HG03432 (cell line): Measurements from ENCODE around the gene CCDC102A.

Experiments used
- ATAC-seq: cut with Tn5 transposase; IDR thresholded peaks from one replicate; pipeline ENCODE4 v1.9.1; 2021; ENCODE audit warnings: mild to moderate bottlenecking, moderate library complexity; ENCODE audit not compliant: unreplicated experiment

The CCDC102A gene

GRCh38 chr16:57479976-57480753 is 56.2 kb downstream of the CCDC102A start:
- ATAC-seq, result no peak

GRCh38 chr16:57479205-57479975 is 57.0 kb downstream of the CCDC102A start:
- ATAC-seq, result no peak

DNA sequence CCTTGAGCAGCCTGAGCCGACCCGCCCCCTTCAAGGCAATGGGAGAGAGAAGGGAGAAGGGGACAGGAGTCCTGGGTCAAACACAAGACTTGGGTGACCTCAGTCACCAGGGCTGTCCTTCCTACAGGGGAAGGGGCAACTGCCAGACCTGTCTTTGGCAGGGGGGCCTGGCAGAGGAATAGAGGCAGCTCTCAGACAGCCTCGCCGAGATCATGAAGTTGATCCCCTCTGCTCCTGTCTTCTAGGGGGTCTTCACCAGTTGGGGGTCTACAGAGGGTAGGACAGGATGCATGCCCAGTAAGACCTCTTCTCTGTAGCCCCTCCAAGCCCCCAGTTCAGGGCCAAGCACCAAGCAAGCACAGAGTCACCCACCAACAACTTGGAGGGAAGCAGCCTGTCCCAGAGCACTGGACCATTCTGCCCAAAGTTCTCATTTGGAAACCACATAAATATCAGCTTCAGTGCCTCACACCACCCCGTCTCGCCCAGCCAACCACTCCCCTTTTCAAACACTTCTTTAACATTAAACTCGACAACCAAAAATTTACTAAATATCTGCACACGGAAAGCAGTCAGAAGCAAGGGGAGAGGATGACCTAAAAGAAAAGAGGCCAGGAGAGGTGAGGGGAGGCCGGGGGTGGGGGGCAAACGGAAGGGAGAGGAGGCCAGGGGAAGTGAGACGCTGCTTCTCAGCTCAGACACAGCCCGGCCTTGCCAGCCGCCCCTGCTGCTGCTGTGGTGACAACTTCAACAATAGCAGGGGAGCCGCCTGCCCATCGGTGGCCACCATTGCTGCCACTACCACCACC is 57.8 kb downstream of the CCDC102A start:
- no peak for ATAC-seq

DNA sequence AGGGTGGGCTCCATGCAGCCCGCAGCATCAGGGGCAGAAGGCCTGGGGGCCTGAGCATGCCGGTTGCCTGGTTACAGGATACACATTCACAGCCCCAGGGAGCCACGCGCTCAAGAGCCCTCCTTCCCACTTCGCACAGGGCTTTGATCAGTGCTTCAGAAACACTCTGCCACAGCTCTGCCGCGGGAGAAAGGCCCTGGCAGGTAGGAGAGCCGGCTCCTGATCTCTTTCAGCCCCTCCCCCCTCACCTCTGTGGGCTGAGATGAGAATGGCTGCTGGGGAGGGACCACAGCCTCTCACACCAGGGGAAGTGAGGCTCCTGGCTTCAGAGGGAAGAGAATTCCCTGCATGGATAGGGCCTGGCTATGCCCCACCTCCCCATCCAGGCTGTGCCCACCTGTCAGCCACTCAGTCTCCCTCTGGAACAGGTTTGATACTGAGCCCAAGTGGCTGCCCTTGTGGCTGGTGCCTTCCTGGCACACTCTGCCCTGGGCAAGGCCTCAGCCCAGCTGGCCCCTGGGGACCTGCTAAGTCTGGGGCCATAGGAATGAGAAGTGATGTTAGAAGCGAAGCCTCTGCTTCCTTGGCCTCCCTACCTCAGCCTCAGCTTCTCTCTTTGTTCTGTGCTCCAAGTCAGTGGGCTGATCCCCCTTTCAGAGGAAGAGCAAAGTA is 58.7 kb downstream of the CCDC102A start:
- no peak for ATAC-seq

DNA sequence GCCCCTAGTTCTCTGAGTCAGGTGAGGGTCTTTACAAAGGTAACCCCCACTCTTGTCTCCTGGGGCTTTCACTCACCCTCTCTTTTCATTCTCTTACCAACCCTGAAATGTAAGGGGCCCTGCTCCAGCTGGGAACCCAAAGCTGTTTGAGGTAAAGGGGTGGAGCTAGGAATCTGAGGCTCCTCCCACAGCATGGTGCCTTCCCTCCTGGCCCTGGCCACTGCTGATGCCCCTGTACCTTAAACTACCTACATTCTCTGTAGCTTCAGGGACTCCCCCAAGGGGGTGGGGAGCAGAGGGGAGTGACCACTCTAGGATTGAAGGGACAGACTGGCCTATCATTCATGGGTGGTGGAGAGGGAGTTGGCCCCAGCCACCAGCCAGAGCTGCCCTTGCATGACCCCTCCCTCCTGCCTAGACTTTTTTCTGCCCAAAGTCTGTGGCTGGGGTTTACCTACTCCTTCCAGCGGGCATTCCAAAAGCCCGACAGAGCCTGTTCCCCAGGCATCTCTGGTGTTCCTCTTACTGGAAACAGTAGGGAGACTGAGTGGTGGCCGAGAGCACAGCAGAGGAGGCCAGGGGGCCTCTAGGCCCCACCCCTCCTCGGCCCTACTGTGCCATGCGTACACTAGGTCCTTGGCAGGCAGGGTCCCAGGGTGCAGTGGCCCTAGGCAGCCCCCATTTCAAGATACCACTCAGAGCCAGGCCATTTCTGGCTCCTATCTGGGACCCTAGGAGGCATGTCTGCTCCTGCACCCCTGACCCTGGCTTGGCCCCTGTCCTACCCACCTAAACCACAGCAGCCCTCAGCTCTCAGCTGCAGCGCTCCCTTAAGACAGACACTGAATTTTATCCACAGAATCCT is 59.6 kb downstream of the CCDC102A start:
- ATAC-seq, result no peak

- ATAC-seq, result peak; percentile 98
Observed at GRCh38 chr16:57475711-57476339, 60.5 kb downstream of the CCDC102A start.

GRCh38 chr16:57474671-57475661 is 61.4 kb downstream of the CCDC102A start:
- no peak for ATAC-seq

DNA sequence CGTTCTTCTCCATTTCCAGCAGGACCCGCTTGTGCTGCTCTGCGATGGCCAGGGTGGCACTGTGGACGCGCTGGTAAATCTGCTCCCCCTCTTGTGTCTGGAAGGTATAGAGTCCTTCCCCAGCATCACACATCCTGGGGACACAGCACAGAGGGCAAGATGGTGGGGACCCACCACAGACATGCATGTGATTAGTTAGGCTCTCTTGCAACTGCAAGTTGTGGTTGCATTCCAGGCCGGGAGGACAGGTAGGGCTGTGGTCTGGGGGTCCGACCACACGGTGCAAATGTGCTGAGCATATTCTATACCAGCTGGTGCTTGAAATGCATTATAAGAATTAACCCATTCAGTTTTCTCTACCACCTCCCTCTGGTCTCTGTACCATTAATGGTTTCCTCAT is 62.5 kb downstream of the CCDC102A start:
- no peak for ATAC-seq

DNA sequence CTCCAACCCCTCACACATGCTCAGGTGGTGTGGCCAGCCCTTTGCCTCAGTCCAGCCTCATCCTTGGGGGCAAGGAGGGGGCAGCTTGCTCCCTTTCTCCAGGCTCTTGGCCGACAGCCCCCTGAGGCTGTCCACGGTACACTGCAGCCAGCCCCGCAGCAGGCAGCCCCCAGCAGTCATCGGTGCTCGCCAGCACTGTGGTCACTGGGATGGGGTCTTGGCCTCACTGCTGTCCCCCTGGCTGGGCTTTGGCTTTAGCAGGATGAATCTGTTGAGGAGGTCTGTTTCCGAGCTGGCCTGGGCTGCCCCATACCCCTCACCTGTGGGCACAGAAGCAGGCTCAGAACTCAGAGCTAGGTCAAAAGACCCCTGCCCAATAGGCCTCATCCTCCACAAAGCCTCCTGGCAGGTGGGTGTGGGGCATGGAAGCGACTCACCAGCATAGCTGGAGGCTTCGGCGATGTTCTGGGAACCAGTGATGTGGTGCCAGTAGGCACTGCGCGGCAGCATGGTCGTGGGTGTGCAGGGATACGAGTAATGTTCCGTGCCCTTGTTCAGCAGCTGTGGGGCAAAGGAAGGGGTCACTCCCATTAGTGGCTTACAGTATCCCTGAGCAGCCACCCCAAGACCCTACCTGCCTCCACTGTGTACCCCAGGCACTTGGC is 63.1 kb downstream of the CCDC102A start:
- ATAC-seq, result no peak

DNA sequence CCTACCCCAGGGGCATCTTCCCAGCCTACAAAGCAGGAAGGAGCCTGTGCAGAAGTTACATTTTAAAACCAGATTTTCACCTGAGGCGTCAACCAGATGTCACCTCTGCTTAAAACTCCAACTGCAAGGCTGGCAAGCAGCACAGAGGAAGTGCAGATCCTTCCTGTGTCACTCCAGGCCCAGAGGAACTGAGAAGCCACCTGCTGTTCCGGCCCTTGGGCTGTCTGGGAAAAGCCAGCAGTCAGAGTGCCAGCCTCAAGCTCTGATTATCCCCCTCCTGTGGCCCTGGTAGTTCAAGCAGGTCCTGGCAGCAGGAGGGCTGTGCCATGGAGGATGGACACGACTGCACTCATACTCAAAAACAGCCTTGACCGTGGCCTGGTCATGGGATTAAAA is 63.7 kb downstream of the CCDC102A start:
- no peak for ATAC-seq

GRCh38 chr16:57471852-57472664 is 64.3 kb downstream of the CCDC102A start:
- no peak for ATAC-seq

DNA sequence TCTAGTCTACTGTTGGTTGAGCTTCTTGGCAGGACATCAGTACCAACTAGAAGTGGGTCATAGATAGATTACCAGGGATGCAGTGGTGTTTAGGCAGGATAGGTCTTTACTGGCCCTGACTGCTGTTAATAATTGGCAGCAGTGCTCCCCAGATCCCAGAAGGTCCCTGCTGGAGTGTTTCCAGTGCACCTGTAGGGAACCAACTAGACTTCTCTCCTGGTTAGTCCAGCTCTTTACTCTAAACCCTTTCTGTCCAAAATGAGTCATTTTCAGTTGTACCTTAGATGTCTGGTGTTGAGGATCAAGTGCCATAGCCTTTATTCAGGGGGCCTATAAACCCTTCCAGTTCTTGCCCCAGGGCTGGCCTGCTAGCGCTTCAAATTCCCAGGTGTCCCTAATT is 65.2 kb downstream of the CCDC102A start:
- ATAC-seq, result no peak

DNA sequence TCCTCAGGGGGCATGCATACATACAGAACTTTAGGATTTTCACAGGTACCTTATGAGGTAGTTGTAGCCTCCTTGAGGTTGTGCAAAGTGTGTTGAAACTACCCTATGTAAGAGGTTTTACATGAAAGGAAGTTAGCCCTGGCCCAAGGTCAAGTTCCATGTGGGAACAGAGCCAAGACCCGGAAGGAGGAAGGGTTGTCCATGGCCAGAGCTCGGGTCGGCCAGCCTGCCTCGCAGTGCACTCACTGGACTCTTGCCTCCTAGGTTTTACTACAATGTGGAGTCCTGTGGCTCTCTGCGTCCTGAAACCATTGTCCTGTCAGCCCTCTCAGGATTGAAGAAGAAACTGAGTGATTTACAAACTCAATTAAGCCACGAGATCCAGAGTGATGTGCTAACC is 65.7 kb downstream of the CCDC102A start:
- ATAC-seq, result no peak

- ATAC-seq, result no peak
Observed at GRCh38 chr16:57469917-57470470, 66.4 kb downstream of the CCDC102A start.

DNA sequence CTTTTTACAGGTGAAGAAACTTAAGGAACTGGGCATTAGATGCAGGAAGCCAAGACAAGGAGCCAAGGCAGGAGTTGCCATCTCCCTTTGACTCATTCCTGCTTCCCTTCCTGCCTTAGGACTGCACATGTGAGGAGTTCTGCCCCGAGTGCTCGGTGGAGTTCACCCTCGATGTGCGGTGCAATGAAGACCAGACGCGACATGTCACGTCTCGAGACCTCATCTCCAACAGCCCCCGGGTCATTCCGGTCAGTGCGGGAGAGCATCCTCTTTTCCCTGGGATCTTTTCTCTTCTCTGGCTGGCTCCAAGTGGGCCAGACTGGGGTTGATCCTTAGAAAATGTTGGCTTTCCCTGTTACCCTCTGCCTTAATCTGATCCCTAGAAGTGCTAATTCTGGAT is 67.3 kb downstream of the CCDC102A start:
- ATAC-seq, result no peak

- ATAC-seq, result no peak
Observed at GRCh38 chr16:57468346-57468745, 68.0 kb downstream of the CCDC102A start.

DNA sequence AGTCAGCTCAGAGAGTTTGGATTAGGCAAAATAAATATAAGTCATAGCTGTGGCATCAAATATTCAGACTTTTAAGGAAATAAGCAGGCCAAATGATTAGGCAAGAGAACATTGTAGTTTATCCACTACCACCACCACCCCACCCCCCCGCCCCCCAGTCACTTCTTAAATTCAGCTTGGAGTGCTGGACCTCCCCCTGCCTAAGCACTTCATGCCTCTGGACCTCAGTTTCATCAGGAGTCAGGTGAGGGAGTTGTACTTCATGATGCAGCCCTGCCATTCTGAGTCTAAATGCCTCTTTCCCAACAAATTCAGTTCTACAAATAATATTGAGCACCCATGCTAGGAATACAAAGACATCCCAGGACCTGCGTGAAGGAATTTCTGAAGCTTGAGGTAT is 71.8 kb downstream of the CCDC102A start:
- no peak for ATAC-seq
